Upper lobe of left lung (tissue), 6 donors: Measurements from ENCODE around the gene SERGEF. TPM values are rescaled to one million over a fixed set of nuclear protein-coding genes. Genes with fewer than 3 reads are reported as not detected.

Experiments used
- ATAC-seq, 2 donors: fragments of 200-7000 bp; cut with Tn5 transposase; one replicate each; pipeline ENCODE4 v1.9.1; 2022; ENCODE audit warnings: mild to moderate bottlenecking in 2 of 2, moderate library complexity in 2 of 2; ENCODE audit not compliant: low FRiP score in 2 of 2
- DNase-seq, 2 donors: peaks; one replicate each; pipeline ENCODE4 v3.0.0-alpha.2; 2019 to 2020
- H3K27ac ChIP-seq, 4 donors: fragments of 200-600 bp; sonication (generic); one replicate each; pipeline ENCODE4 v1.5.1; 2016 to 2019
- H3K27me3 ChIP-seq, 4 donors: fragments of 200-600 bp; sonication (generic); one replicate each; pipeline ENCODE4 v1.5.1; 2017 to 2019
- H3K36me3 ChIP-seq, 4 donors: fragments of 200-600 bp; sonication (generic); one replicate each; pipeline ENCODE4 v1.5.1; 2016 to 2019
- H3K4me1 ChIP-seq, 4 donors: fragments of 200-600 bp; sonication (generic); one replicate each; pipeline ENCODE4 v1.5.1; 2018 to 2019
- H3K4me3 ChIP-seq, 4 donors: fragments of 200-600 bp; sonication (generic); one replicate each; pipeline ENCODE4 v1.5.1; 2017 to 2019; ENCODE audit warnings: mild to moderate bottlenecking in 2 of 4, moderate library complexity in 1 of 4
- H3K9me3 ChIP-seq, 4 donors: fragments of 200-600 bp; sonication (generic); one replicate each; pipeline ENCODE4 v1.5.1; 2018 to 2019
- CTCF ChIP-seq, 6 experiments: fragments of 450-650 bp in 4 of 6; fragments of 200-600 bp in 2 of 6; sonication (generic) in 2 of 6; IDR thresholded peaks; one replicate each; pipeline ENCODE4 v1.5.1; 2016 to 2019; ENCODE audit warnings: antibody characterized with exemption in 6 of 6
- EP300 ChIP-seq, 4 donors: sonication (generic); formaldehyde crosslinking; IDR thresholded peaks; one replicate each; pipeline ENCODE4 v1.5.1; 2017; ENCODE audit warnings: antibody characterized with exemption in 4 of 4, control low read depth in 2 of 4
- POLR2A ChIP-seq, 4 donors: fragments of 450-650 bp; IDR thresholded peaks; one replicate each; pipeline ENCODE4 v1.5.1; 2016 to 2017; ENCODE audit warnings: antibody characterized with exemption in 4 of 4, mild to moderate bottlenecking in 2 of 4
- POLR2AphosphoS5 ChIP-seq, 2 donors: sonication (generic); formaldehyde crosslinking; IDR thresholded peaks; one replicate each; pipeline ENCODE4 v1.5.1; 2017; ENCODE audit warnings: antibody characterized with exemption in 2 of 2
- WGBS, 2 donors: methylation state at CpG; one replicate each; pipeline ENCODE4 v1.1.5; 2017 to 2018; 5-methylcytosine and 5-hydroxymethylcytosine counted together
- total RNA-seq, 6 donors: library from RNA; depleted of rRNA in 4 of 6; stranded (reverse); fragments of >200 nt in 4 of 6; gene quantifications; one replicate each; pipeline versions ENCODE4 v1.1.0 to v1.2.1, GENCODE V29; 2016 to 2021
- donor health status: DM: no; HTN: no; CAD: no; lungs with moderate emphysema.
- donor health status: DM: no; HTN: yes; CAD: no; lungs with severe emphysema.

SERGEF gene
- total RNA-seq, 6 donors from 2014 or later = 21.7 to 40.5 (median 34.8) TPM

GRCh38 chr11:17989306-17989705 is 23.5 kb downstream of the SERGEF start:
- Histone ChIP-seq H3K27ac (no peak overlapping the region), H3K27me3 (no peaks in the 10 kb centered on the region), H3K4me1 (no peaks in the 10 kb centered on the region), H3K9me3 (no peaks in the 10 kb centered on the region), H3K4me3 (no peak overlapping the region), H3K36me3 (peaks cover 6 to 53% (median 18%) of the 10 kb centered on the region in 4 donors)
- no peak for ATAC-seq
- WGBS, 2 donors = 95 to 100% methylated on average over 1 of the region's 1 CpG
- DNase-seq = no peak
- TF ChIP-seq POLR2A (IDR thresholded peaks at IDR 0.05) = no peak
- TF ChIP-seq CTCF (IDR thresholded peaks at IDR 0.05) = no peak
- no peak for TF ChIP-seq EP300 (IDR thresholded peaks at IDR 0.05)
- no peak for TF ChIP-seq POLR2AphosphoS5 (IDR thresholded peaks at IDR 0.05)

- DNase-seq = no peak
- H3K36me3 ChIP-seq = peaks cover 6 to 47% (median 18%) of the 10 kb centered on the region in 4 donors
- H3K4me1 ChIP-seq = no peaks in the 10 kb centered on the region
- no peaks in the 10 kb centered on the region for H3K27me3 ChIP-seq
- no peak overlapping the region for H3K4me3 ChIP-seq
- H3K27ac ChIP-seq = no peak overlapping the region
- 89 to 100% methylated on average over 1 of the region's 1 CpG for WGBS, 2 donors
- no peak for ATAC-seq
- H3K9me3 ChIP-seq = no peaks in the 10 kb centered on the region
- TF ChIP-seq EP300 (IDR thresholded peaks at IDR 0.05) = no peak
These were observed 24.4 kb downstream of the SERGEF start for GRCh38 chr11:17988465-17988864.

GRCh38 chr11:17987826-17988225 is 25.0 kb downstream of the SERGEF start:
- Histone ChIP-seq H3K4me1 (no peaks in the 10 kb centered on the region), H3K4me3 (no peak overlapping the region), H3K27ac (no peak overlapping the region), H3K9me3 (no peaks in the 10 kb centered on the region), H3K27me3 (no peaks in the 10 kb centered on the region), H3K36me3 (peaks cover 6 to 43% (median 18%) of the 10 kb centered on the region in 4 donors)
- ATAC-seq = no peak
- DNase-seq = no peak
- 92 to 93% methylated on average over 1 of the region's 1 CpG for WGBS, 2 donors
- no peak for TF ChIP-seq POLR2AphosphoS5 (IDR thresholded peaks at IDR 0.05)
- no peak for TF ChIP-seq EP300 (IDR thresholded peaks at IDR 0.05)
- no peak for TF ChIP-seq CTCF (IDR thresholded peaks at IDR 0.05)
- TF ChIP-seq POLR2A (IDR thresholded peaks at IDR 0.05) = no peak

- Histone ChIP-seq H3K27me3 (no peaks in the 10 kb centered on the region), H3K4me1 (no peaks in the 10 kb centered on the region), H3K9me3 (no peaks in the 10 kb centered on the region), H3K36me3 (peaks cover 6 to 45% (median 19%) of the 10 kb centered on the region in 4 donors), H3K27ac (no peak overlapping the region), H3K4me3 (no peak overlapping the region)
- DNase-seq (no peak), ATAC-seq (no peak)
- no peak for TF ChIP-seq POLR2A (IDR thresholded peaks at IDR 0.05)
- TF ChIP-seq POLR2AphosphoS5 (IDR thresholded peaks at IDR 0.05) = no peak
- no peak for TF ChIP-seq CTCF (IDR thresholded peaks at IDR 0.05)
- no peak for TF ChIP-seq EP300 (IDR thresholded peaks at IDR 0.05)
- 94 to 100% methylated on average over 1 of the region's 1 CpG for WGBS, 2 donors
These were observed 26.1 kb downstream of the SERGEF start for GRCh38 chr11:17986711-17987220.

- ATAC-seq = peak in 1 of 2 donors; percentile 93
- H3K4me3 ChIP-seq = no peak overlapping the region
- no peaks in the 10 kb centered on the region for H3K4me1 ChIP-seq
- TF ChIP-seq POLR2AphosphoS5 (IDR thresholded peaks at IDR 0.05) = no peak
- no peak for TF ChIP-seq CTCF (IDR thresholded peaks at IDR 0.05)
- no peak for TF ChIP-seq POLR2A (IDR thresholded peaks at IDR 0.05)
- TF ChIP-seq EP300 (IDR thresholded peaks at IDR 0.05) = no peak
- WGBS, 2 donors = 75 to 77% methylated on average over 6 to 7 of the region's 7 CpGs
- no peaks in the 10 kb centered on the region for H3K9me3 ChIP-seq
- no peak for DNase-seq
- no peaks in the 10 kb centered on the region for H3K27me3 ChIP-seq
- H3K27ac ChIP-seq = no peak overlapping the region
- peaks cover 6 to 50% (median 22%) of the 10 kb centered on the region in 4 donors for H3K36me3 ChIP-seq
These were observed 26.7 kb downstream of the SERGEF start for GRCh38 chr11:17986007-17986710.
